HG03066 (cell line): Measurements from ENCODE around the gene KIF2A.
A peak's percentile ranks its signal among the peaks of the same experiment; 100 is the strongest.

ENCODE experiments used
- ATAC-seq: cut with Tn5 transposase; IDR thresholded peaks from one replicate; pipeline ENCODE4 v1.9.1; 2021; ENCODE audit warnings: low read depth; ENCODE audit not compliant: unreplicated experiment

KIF2A gene

GRCh38 chr5:62327138-62328053 is 21.4 kb downstream of the KIF2A start:
- ATAC-seq: no peak

GRCh38 chr5:62328772-62329491 is 22.9 kb downstream of the KIF2A start:
- no peak for ATAC-seq

- ATAC-seq: no peak
Observed at GRCh38 chr5:62330302-62330701, 24.3 kb downstream of the KIF2A start.

- no peak for ATAC-seq
Observed at GRCh38 chr5:62331921-62332320, 25.9 kb downstream of the KIF2A start.

GRCh38 chr5:62333250-62333794 is 27.3 kb downstream of the KIF2A start:
- ATAC-seq: no peak

- ATAC-seq: no peak
Observed at GRCh38 chr5:62334082-62334481, 28.1 kb downstream of the KIF2A start.

GRCh38 chr5:62340392-62340791 is 34.4 kb downstream of the KIF2A start:
- no peak for ATAC-seq

GRCh38 chr5:62340979-62341378 is 35.0 kb downstream of the KIF2A start:
- no peak for ATAC-seq

- peak; percentile 65 for ATAC-seq
Observed at GRCh38 chr5:62341783-62342475, 35.9 kb downstream of the KIF2A start.

- ATAC-seq: peak; percentile 41
Observed at GRCh38 chr5:62342476-62342837, 36.5 kb downstream of the KIF2A start.

GRCh38 chr5:62343428-62343827 is 37.4 kb downstream of the KIF2A start:
- no peak for ATAC-seq

- ATAC-seq: no peak
Observed at GRCh38 chr5:62346748-62347147, 40.7 kb downstream of the KIF2A start.

- no peak for ATAC-seq
Observed at GRCh38 chr5:62347928-62348327, 41.9 kb downstream of the KIF2A start.

GRCh38 chr5:62348723-62349481 is 42.9 kb downstream of the KIF2A start:
- ATAC-seq: no peak

- peak; percentile 92 for ATAC-seq
Observed at GRCh38 chr5:62354028-62354874, 48.2 kb downstream of the KIF2A start.

GRCh38 chr5:62362701-62363100 is 56.7 kb downstream of the KIF2A start:
- no peak for ATAC-seq

- no peak for ATAC-seq
Observed at GRCh38 chr5:62369039-62369438, 63.0 kb downstream of the KIF2A start.

- no peak for ATAC-seq
Observed at GRCh38 chr5:62371409-62371808, 65.4 kb downstream of the KIF2A start.

GRCh38 chr5:62372600-62372999 is 66.6 kb downstream of the KIF2A start:
- no peak for ATAC-seq
